ENCODE data around the gene OR7A5.

The OR7A5 gene

DNA sequence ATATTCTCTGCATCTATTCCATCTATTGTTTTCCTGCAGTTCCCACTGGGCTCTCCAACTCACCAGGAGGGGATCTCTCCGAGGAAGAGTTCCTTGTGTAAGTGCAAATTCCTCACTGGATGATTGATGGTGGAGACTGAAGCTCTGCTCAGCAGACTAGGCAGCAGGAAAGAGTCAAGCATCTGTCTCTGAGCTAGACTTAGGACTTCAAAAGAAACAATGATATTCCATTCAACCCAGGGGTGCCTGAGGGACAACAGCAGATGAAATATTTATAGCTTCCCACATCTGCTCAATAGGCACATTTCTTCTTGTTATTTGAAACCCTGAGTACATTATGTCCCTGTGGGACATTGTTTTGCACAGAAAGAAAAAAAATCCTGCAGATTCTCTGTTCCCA lies at the start of gene OR7A5, which contains the start of gene OR7C1:
OR7A5 (minus strand) TSS at position 175 of the 400 bp plus-strand sequence. CDS start 6,944 bp downstream, outside the sequence.
OR7C1 (minus strand) TSS at position 175 of the 400 bp plus-strand sequence. CDS start 35,049 bp downstream, outside the sequence.
- no peak for DNase-seq (ENCODE audit: low read depth)
- TF ChIP-seq, protein P1, sequence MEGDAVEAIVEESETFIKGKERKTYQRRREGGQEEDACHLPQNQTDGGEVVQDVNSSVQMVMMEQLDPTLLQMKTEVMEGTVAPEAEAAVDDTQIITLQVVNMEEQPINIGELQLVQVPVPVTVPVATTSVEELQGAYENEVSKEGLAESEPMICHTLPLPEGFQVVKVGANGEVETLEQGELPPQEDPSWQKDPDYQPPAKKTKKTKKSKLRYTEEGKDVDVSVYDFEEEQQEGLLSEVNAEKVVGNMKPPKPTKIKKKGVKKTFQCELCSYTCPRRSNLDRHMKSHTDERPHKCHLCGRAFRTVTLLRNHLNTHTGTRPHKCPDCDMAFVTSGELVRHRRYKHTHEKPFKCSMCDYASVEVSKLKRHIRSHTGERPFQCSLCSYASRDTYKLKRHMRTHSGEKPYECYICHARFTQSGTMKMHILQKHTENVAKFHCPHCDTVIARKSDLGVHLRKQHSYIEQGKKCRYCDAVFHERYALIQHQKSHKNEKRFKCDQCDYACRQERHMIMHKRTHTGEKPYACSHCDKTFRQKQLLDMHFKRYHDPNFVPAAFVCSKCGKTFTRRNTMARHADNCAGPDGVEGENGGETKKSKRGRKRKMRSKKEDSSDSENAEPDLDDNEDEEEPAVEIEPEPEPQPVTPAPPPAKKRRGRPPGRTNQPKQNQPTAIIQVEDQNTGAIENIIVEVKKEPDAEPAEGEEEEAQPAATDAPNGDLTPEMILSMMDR (IDR thresholded peaks at IDR 0.05; ENCODE audit: low read depth, low read length, missing control alignments), result no peak
- no peak within 1 kb of the TSS for H3K4me3 ChIP-seq (ENCODE audit: low read depth, low read length)
- in situ Hi-C loops (cut with HindIII; ENCODE audit: low sequenced_read_pairs), result no loop called here

DNA sequence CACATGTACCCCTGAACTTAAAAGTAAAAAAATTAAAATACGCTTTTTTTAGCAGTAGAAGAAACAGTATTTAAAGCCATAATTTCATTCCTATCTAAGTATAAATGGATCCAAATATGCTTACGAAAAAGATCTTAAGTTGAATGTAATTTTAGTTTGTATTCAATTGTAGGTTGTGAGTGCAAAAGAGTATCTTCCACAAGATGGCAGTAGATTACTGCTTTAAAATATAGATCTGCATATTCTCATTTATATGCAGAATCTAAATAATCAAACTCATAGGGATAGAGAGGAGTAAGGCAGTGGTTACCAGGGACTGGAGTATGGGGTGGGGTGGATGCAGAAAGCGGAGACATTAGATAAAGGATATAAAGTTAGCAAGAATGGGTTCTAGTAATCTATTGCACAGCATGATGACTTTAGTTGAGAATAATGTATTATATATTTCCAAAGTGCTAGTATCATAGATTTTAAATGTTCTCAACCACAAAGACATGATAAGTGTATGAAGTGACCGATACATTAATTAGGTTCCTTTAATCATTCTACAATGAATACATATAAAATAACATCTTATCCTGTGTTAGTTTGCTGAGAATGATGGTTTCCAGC lies 36.7 kb upstream of the OR7A5 start:
- DNase-seq (ENCODE audit: low read depth), result no peak
- TF ChIP-seq, protein P1 (IDR thresholded peaks at IDR 0.05; ENCODE audit: low read depth, low read length, missing control alignments), result no peak
- in situ Hi-C loops (cut with HindIII; ENCODE audit: low sequenced_read_pairs), result no loop called here

DNA sequence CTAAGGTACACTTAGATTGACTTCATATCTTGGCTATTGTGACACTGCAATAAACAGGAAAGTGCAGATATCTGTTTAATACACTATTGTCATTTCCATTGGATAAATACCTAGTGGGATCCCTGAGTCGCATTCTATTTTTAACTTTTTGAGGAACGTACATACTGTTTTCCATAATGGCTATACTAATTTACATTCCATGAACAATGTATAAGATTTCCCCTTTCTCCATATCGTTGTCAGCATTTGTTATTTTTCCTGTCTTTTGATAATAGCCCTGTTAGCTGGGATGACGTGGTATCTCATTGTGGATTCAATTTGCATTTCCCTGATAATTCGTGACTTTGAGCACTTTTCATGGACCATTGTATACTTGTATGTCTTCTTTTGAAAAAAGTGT lies 33.5 kb upstream of the OR7A5 start:
- in situ Hi-C loops (cut with HindIII; ENCODE audit: low sequenced_read_pairs), result no loop called here
- TF ChIP-seq, protein P1 (IDR thresholded peaks at IDR 0.05; ENCODE audit: low read depth, low read length, missing control alignments), result no peak

More for the DNA sequence above, 36.7 kb upstream of the OR7A5 start:
- H3K4me3 ChIP-seq (ENCODE audit: low read depth, low read length), result no peak overlapping the region

DNA sequence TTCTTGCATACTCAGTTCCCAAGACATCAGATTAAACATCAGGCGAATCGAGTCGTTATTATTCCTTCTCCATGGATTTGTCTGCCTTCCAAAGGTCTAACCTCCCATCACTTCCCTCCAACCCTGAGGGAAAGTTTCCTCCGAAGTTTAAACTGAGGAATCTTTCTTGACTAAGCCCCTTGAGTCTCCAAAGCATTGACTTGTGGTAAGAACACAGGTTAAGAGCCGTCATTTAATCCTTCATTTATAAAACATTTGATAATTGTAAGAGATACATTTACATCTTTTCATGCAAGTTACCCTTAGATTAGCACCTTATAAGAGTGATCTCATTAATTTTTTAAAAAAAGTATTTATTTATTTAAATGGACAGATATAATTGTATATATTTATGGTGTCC lies 13.8 kb upstream of the OR7A5 start, which contains the start of gene OR7A10:
OR7A10 (minus strand) TSS at position 101 of the 400 bp plus-strand sequence. CDS start 7,045 bp downstream, outside the sequence.
- in situ Hi-C loops (cut with HindIII; ENCODE audit: low sequenced_read_pairs), result no loop called here
- DNase-seq (ENCODE audit: low read depth), result no peak
- H3K4me3 ChIP-seq (ENCODE audit: low read depth, low read length), result no peak within 1 kb of the TSS
- TF ChIP-seq, protein P1 (IDR thresholded peaks at IDR 0.05; ENCODE audit: low read depth, low read length, missing control alignments), result no peak

More for the DNA sequence above, 33.5 kb upstream of the OR7A5 start:
- H3K4me3 ChIP-seq (ENCODE audit: low read depth, low read length), result no peak overlapping the region
- DNase-seq (ENCODE audit: low read depth), result no peak

DNA sequence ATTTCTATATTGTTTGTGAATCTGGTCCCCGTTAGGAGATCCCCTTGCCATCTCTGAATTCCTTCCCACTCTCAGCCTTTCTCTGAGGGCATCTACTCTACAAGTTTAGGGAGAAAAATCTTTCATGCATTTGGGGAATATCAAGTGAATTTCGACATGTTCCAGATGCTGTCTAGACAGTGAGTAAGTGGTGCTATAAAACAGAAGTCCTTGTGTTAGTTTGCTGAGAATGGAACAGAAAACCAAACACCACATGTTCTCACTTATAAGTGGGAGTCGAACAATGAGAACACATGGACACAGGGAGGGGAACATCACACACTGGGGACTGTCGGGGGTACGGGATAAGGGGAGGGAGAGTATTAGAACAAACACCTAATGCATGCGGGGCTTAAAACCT lies 8.6 kb upstream of the OR7A5 start:
- H3K4me3 ChIP-seq (ENCODE audit: low read depth, low read length), result no peak overlapping the region
- in situ Hi-C loops (cut with HindIII; ENCODE audit: low sequenced_read_pairs), result no loop called here
- TF ChIP-seq, protein P1 (IDR thresholded peaks at IDR 0.05; ENCODE audit: low read depth, low read length, missing control alignments), result no peak
- no peak for DNase-seq (ENCODE audit: low read depth)

DNA sequence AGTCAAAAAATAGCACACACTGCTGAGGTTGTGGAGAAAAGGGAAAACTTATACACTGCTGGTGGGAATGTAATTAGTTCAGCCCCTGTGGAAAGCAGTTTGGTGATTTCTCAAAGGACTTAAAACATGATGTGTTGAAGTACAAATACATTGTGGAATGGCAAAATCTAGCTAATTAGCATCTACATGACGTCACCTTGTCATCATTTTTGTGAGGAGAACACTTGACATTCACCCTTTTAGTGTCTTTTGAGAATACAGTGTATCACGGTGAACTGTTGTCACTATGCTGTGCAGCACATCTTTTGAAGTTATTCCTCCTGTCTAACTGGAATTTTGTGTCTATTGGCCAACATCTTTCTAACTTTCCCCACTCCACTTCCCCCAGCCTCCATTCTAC lies 8.2 kb upstream of the OR7A5 start:
- no peak overlapping the region for H3K4me3 ChIP-seq (ENCODE audit: low read depth, low read length)
- in situ Hi-C loops (cut with HindIII; ENCODE audit: low sequenced_read_pairs), result no loop called here
- TF ChIP-seq, protein P1 (IDR thresholded peaks at IDR 0.05; ENCODE audit: low read depth, low read length, missing control alignments), result no peak
- no peak for DNase-seq (ENCODE audit: low read depth)

Data from astrocyte of the cerebellum (primary cell).